NCI-H2196 (cell line): ENCODE measurements around the gene PAFAH1B1.
A peak's percentile ranks its signal among the peaks of the same experiment; 100 is the strongest.
"Not testable (repeated sequence)": the region's sequence is repeated elsewhere in the genome, so short reads cannot be mapped to it uniquely, and the experiment has no call there.

Source experiments
- DNase-seq: peaks from one replicate; lab custom pipeline; 2025; ENCODE audit not compliant: unreplicated experiment; lab: John Stamatoyannopoulos, UW

Gene PAFAH1B1

GRCh38 chr17:2593821-2594721 is 617 bp downstream of the PAFAH1B1 start:
- peak; percentile 61 for DNase-seq

- no peak for DNase-seq
Observed at GRCh38 chr17:2594722-2595599, 1.5 kb downstream of the PAFAH1B1 start.

DNA sequence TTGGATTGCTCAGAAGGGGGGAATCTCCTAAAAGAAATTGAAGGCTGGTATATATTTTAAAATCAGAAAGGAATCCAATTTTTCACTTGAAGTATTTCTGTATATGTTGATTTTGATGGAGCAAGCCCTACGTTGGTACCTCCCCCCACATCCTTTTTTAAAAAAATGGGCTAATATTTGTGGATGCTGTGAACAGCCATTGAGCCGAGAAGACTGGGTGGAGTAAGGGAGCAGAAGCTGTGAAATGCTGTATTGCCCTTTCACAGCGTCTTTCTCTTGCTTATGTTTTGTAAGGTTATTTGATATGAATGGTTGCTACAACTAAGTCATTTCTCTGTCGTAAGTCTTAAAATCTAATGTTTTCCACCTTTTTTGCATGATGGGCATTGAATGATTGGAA is 2.3 kb downstream of the PAFAH1B1 start:
- DNase-seq: no peak

- no peak for DNase-seq
Observed at GRCh38 chr17:2598166-2598565, 4.7 kb downstream of the PAFAH1B1 start.

- peak; percentile 17 for DNase-seq
Observed at GRCh38 chr17:2602597-2603017, 9.2 kb downstream of the PAFAH1B1 start.

DNA sequence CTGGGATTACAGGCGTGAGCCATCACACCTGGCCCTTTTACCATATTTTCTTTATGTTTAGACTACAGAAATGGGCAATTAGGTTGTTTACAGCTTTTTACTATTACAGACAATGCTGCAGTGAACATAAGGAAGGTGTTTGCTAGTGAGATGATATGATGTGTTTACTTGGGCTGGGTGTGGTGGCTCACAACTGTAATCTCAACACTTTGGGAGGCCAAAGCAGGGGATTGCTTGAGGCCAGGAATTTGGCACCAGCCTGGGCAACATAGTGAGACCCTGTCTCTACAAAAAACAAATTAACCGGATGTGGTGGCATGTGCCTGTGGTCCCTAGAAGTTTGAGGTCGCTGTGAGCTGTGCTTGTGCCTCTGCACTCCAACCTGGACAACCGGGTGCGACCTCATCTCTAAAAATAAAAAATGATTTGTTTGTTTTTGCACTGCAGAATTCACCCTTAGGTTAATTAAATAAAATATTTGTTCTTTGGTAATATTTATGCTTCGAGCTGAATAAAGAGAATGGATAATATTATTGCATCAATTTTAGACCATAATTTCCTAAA is 15.0 kb downstream of the PAFAH1B1 start:
- no peak for DNase-seq

DNA sequence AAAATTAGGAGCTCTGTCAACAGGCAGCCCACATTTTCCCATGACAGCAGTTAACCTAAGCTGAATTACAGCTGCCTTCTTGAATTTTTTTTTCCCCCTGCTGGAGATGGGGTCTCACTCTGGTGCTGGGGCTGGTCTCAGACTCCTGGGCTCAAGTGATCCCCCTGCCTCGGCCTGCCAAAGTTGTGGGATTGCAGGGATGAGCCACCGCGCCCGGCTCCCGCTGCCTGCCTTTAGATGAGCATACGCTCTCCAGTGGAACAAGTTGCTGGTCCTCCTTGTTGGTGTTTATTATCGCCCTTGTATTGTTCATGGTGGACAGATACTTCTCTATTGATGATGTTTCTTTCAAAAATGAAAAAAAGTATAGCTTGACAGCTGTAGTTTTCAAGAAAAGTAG is 15.6 kb downstream of the PAFAH1B1 start:
- no peak for DNase-seq

DNA sequence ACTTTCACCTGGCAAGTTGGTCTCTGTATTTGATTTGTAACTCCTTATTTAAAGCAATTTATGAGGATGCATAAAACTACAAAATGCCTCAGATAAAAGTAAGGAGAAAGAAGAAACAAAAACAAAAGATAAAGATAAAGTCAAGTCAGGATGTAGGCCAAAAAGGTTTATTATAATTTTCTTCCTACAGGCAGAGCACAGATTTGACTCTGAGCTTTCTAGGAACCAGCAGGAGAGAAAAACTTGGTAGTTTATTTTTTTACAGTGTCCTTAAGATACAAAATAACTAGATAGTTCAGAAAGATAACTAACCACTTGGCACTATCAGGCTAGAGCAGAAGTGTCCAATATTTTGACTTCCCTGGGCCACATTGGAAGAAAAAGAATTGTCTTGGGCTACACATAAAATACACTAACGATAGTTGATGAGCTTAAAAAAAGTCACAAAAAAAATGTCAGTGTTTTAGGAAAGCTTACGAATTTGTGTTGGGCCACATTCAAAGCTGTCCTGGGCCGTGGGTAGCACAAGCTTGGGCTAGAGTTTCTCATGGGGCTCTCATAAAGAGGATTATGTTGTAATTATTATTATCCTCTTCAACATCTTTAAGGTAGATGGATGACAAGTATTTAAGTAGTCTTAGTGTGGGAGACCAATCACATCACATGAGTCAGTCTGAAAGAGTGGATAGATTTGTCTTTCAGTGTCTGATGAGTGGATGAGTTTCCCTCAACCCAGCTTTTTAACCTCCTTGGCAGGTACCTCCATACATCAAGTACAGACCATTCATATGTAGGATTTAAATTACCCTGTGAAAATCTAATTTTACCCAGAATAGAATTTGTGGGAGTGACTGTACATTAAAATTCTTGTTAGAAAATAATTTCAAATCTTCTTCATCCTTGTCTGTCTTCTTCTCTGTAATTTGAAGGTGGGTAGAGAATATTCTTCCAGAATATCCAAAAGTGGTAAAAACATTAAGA is 17.0 kb downstream of the PAFAH1B1 start:
- DNase-seq: no peak

DNA sequence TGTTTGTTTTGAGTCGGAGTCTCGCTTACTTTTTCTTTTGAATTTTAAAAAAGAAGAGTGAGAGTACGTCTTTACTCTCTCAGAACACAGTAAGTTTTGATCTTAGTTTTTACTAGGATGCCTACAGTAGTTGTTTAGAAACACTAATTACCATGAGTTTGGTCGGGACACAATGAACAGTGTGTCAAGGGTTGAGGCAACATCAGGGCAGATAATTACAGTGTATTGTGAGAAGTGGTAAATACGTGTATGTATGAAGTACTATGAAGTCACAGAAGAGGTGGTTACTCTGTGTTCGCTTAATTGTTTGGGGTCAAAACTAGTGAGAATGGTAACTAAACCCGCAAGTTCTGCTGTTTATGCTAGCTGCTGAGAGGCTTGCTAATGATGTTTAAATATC is 18.2 kb downstream of the PAFAH1B1 start:
- DNase-seq: no peak

DNA sequence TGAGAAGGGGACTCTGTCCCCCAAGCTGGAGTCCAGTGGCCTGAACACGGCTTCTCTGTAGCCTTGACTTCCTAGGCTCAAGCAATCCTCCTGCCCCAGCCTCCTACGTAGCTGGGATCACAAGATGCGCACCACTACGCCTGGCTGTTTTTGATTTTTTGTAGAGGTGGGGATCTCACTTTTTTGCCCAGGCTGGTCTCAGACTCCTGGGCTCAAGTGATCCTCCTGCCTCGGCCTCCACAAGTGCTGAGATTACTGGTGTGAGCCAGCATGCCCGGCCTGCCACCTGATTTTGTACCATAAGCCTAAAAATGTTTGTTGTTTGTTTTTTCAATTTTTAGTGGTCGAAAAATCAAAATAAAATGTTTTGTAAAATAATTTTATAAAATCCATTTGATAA is 19.2 kb downstream of the PAFAH1B1 start:
- no peak for DNase-seq

GRCh38 chr17:2613089-2613808 is 19.8 kb downstream of the PAFAH1B1 start:
- no peak for DNase-seq

DNA sequence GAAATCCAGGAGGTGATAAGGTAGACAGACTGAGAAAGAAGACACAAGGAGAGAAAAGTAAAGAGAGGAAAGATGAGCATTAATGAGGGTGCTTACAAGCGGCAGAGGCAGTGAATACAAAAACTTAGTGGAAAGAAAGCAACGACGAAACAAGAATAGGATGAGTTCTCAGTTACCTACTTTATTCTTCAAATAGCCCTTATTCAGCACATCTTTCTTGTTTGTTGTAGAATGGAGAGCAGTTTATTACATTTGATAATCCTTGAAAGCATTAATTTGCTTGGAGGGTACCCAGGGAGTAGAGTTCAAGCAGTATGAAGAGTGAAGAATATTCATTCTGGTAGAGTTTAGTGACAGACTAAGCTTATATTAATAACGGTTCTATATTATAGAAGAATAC is 22.4 kb downstream of the PAFAH1B1 start:
- DNase-seq: no peak

DNA sequence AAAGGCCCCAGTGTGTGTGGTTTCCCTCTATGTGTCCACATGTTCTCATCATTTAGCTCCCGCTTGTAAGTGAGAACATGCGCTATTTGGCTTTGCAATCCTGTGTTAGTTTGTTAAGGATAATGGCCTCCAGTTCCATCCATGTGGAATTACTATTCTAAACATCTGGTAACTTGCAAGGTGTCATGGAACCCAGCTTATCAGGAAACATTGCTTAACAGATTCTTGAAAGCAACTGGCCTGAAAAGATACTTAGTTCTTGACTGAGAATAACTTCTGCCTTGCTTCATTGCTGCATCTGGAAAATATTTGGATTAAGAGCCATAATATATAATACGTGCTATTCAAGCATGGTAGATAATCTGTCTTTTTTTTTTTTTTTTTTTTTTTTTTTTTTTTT is 27.8 kb downstream of the PAFAH1B1 start:
- DNase-seq: no peak

DNA sequence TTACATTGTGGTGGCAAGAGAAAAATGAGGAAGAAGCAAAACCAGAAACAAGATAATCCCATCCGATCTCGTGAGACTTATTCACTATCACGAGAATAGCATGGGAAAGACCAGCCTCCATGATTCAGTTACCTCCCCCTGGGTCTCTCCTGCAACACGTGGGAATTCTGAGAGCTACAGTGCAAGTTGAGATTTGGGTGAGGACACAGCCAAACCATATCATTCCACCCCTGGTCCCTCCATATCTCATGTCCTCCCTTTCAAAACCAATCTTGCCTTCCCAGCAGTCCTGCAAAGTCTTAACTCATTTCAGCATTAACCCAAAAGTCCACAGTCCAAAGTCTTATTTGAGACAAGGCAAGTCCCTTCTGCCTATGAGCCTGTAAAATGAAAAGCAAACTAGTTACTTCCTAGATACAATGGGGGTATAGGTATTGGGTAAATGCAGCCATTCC is 28.5 kb downstream of the PAFAH1B1 start:
- DNase-seq: not testable (repeated sequence)

GRCh38 chr17:2622721-2623301 is 29.4 kb downstream of the PAFAH1B1 start:
- not testable (repeated sequence) for DNase-seq

- no peak for DNase-seq
Observed at GRCh38 chr17:2624292-2624731, 30.9 kb downstream of the PAFAH1B1 start.

- not testable (repeated sequence) for DNase-seq
Observed at GRCh38 chr17:2626626-2627219, 33.3 kb downstream of the PAFAH1B1 start.

- not testable (repeated sequence) for DNase-seq
Observed at GRCh38 chr17:2628922-2629321, 35.5 kb downstream of the PAFAH1B1 start.

- DNase-seq: no peak
Observed at GRCh38 chr17:2631211-2631610, 37.8 kb downstream of the PAFAH1B1 start.
